WI38 (cell line): ENCODE data around the gene SSX2IP.
A peak's percentile ranks its signal among the peaks of the same experiment; 100 is the strongest.

Experiments used
- H3K4me3 ChIP-seq: 2 replicates; pipeline ENCODE4 v1.5.1; 2011; ENCODE audit warnings: low read depth, mild to moderate bottlenecking, control low read depth, low read length
- TF ChIP-seq, protein P1 (sequence below): IDR thresholded peaks from 2 replicates; pipeline ENCODE4 v1.5.1; 2012; ENCODE audit warnings: low read depth, mild to moderate bottlenecking, control low read depth, low read length

The SSX2IP gene

GRCh38 chr1:84632673-84633434 is 57.4 kb downstream of the SSX2IP start:
- TF ChIP-seq, protein P1, sequence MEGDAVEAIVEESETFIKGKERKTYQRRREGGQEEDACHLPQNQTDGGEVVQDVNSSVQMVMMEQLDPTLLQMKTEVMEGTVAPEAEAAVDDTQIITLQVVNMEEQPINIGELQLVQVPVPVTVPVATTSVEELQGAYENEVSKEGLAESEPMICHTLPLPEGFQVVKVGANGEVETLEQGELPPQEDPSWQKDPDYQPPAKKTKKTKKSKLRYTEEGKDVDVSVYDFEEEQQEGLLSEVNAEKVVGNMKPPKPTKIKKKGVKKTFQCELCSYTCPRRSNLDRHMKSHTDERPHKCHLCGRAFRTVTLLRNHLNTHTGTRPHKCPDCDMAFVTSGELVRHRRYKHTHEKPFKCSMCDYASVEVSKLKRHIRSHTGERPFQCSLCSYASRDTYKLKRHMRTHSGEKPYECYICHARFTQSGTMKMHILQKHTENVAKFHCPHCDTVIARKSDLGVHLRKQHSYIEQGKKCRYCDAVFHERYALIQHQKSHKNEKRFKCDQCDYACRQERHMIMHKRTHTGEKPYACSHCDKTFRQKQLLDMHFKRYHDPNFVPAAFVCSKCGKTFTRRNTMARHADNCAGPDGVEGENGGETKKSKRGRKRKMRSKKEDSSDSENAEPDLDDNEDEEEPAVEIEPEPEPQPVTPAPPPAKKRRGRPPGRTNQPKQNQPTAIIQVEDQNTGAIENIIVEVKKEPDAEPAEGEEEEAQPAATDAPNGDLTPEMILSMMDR, result no peak
- no peak overlapping the region for H3K4me3 ChIP-seq

DNA sequence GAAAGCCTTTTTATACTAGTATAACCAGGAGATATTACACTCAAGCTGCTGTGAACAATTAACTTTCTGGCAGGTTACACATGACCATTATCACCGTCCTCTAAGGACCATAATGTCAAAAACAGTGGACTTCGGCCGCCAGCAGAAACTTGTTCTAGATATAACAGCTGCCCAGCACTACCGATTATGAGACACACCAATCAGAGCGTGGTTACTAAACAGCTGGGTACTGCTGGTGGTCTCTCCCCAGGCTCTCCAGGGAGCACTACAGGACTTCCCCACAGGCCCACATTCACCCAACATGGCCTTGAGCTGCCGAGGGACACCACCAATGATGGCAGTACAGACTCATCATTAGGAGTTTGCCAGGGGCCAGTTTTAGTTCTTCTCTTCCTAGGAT is 58.1 kb downstream of the SSX2IP start:
- H3K4me3 ChIP-seq, result no peak overlapping the region
- TF ChIP-seq, protein P1, result no peak

DNA sequence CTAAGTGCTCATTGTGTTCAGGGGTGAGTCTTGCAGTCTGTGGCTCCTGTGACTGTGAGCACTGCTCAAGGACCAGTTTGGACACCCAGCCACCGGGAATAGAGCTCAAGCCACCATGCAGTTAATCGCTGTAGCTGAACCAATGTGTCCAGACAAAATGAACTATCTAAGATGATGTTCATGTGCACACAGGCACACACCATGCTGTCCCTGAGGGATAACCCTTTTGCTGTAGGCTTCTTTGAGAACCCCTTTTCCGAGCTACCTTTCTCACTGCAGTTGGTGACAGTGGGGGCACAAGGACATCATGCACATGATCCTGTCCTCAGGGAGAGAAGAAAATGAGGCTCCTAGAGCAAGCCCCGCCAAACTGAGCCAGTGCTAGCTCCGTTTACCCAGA is 65.4 kb downstream of the SSX2IP start:
- no peak overlapping the region for H3K4me3 ChIP-seq
- TF ChIP-seq, protein P1, result no peak

DNA sequence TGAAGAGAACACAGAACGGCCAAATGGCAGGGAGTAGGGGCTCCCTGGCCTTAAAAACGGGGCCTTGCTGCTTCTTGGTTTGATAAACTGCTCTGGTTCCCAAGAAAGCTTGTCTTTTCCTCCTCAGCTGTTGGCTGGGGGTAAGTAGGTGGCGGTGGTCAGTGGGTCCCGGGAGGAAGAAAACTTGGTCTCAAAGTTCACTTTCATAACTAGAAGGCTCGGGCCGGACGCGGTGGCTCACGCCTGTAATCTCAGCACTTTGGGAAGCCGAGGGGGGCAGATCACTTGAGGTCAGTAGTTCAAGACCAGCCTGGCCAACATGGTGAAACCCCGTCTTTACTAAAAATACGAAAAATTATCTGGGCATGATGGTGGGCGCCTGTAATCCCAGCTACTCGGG is 68.7 kb downstream of the SSX2IP start:
- TF ChIP-seq, protein P1, result no peak
- no peak overlapping the region for H3K4me3 ChIP-seq

DNA sequence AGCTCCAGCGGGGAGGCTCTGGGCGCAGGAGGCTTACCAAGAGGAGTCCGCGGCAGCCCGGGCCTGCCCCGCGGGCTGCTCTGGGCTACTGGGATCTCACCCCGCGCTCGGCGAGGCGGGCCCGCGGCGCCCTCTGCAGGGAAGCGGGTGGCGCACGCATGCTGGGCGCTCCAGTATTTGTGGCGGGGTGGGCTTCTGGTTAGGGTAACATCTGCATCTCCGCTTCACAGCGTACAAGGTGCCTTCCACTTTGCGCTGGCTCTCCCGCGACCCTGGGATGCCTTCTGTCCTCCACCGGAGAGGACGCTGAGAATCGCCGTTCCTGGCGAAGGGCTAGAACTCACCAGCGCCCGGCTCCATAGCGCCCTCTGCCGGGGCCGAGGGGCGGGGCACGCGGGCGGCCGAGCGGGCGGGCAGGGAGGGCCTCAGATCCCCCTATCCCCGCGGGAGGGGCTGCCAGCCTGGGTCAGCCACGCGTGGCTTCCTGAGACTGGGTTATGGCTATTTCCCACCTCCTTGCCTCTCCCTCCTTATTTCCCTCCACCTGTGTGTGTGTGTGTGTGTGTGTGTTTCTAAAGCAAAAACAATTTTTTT is 69.4 kb downstream of the SSX2IP start:
- TF ChIP-seq, protein P1, result peak; percentile 73
- peak overlapping the region; percentile 60 for H3K4me3 ChIP-seq

- no peak overlapping the region for H3K4me3 ChIP-seq
- TF ChIP-seq, protein P1, result no peak
Observed at GRCh38 chr1:84619383-84620102, 70.7 kb downstream of the SSX2IP start.

- TF ChIP-seq, protein P1, result no peak
- no peak overlapping the region for H3K4me3 ChIP-seq
Observed at GRCh38 chr1:84617349-84617748, 72.9 kb downstream of the SSX2IP start.
